SJSA1 (cell line): ENCODE measurements around the gene ATP5PO. TPM values are rescaled to one million over a fixed set of nuclear protein-coding genes. Genes with fewer than 3 reads are reported as not detected.
"Not testable (repeated sequence)": the region's sequence is repeated elsewhere in the genome, so short reads cannot be mapped to it uniquely, and the experiment has no call there.

ENCODE experiments used
- DNase-seq, 2 experiments: peaks; one replicate each; pipeline ENCODE4 v3.0.0-alpha.2; 2015 to 2020; ENCODE audit warnings: low spot score in 2 of 2, low read depth in 1 of 2
- H3K27ac ChIP-seq: fragments of 250-450 bp; sonication (Bioruptor Pico); 2 replicates; pipeline ENCODE4 v1.5.1; 2020; ENCODE audit warnings: mild to moderate bottlenecking, moderate library complexity
- H3K27me3 ChIP-seq: fragments of 250-450 bp; sonication (Bioruptor Pico); replicated peaks from 2 replicates; pipeline ENCODE4 v1.5.1; 2020; ENCODE audit warnings: mild to moderate bottlenecking, moderate library complexity
- H3K36me3 ChIP-seq: fragments of 250-450 bp; sonication (Bioruptor Pico); 2 replicates; pipeline ENCODE4 v1.5.1; 2020; ENCODE audit warnings: mild to moderate bottlenecking
- H3K4me1 ChIP-seq: fragments of 250-450 bp; sonication (Bioruptor Pico); replicated peaks from 2 replicates; pipeline ENCODE4 v1.6.1; 2021; ENCODE audit warnings: mild to moderate bottlenecking
- H3K4me3 ChIP-seq: fragments of 250-450 bp; sonication (Bioruptor Pico); 2 replicates; pipeline ENCODE4 v1.5.1; 2020; ENCODE audit warnings: mild to moderate bottlenecking
- H3K9me3 ChIP-seq: fragments of 250-450 bp; sonication (Bioruptor Pico); replicated peaks from 2 replicates; pipeline ENCODE4 v1.5.1; 2020; ENCODE audit warnings: mild to moderate bottlenecking
- total RNA-seq: library from RNA; depleted of rRNA; stranded (reverse); fragments of >200 nt; shearing (Covaris generic); gene quantifications from 2 replicates; pipeline ENCODE4 v1.2.3, GENCODE V29; 2014; rRNA removed

Gene ATP5PO
- total RNA-seq, 1 experiment from 2014 or later = 326 TPM

- no peak overlapping the region for H3K27ac ChIP-seq
- no peak overlapping the region for H3K4me3 ChIP-seq
- no peaks in the 10 kb centered on the region for H3K4me1 ChIP-seq
- DNase-seq = no peak
- H3K36me3 ChIP-seq = no peaks in the 10 kb centered on the region
- H3K9me3 ChIP-seq = no peaks in the 10 kb centered on the region
- no peaks in the 10 kb centered on the region for H3K27me3 ChIP-seq
These were observed 51.5 kb downstream of the ATP5PO start for GRCh38 chr21:33864150-33864549.

GRCh38 chr21:33863191-33863590, 52.4 kb downstream of the ATP5PO start:
- H3K27ac ChIP-seq, H3K4me1 ChIP-seq, H3K4me3 ChIP-seq, H3K9me3 ChIP-seq, H3K36me3 ChIP-seq, H3K27me3 ChIP-seq, DNase-seq: not testable (repeated sequence)

- DNase-seq = no peak
- no peak overlapping the region for H3K4me3 ChIP-seq
- no peaks in the 10 kb centered on the region for H3K4me1 ChIP-seq
- no peaks in the 10 kb centered on the region for H3K27me3 ChIP-seq
- no peaks in the 10 kb centered on the region for H3K36me3 ChIP-seq
- H3K9me3 ChIP-seq = no peaks in the 10 kb centered on the region
- H3K27ac ChIP-seq = no peak overlapping the region
These were observed 54.5 kb downstream of the ATP5PO start for GRCh38 chr21:33861125-33861524.

- Histone ChIP-seq H3K4me1 (no peaks in the 10 kb centered on the region), H3K9me3 (no peaks in the 10 kb centered on the region), H3K27ac (no peak overlapping the region), H3K36me3 (no peaks in the 10 kb centered on the region), H3K4me3 (no peak overlapping the region), H3K27me3 (no peaks in the 10 kb centered on the region)
- DNase-seq = no peak
These were observed 55.2 kb downstream of the ATP5PO start for GRCh38 chr21:33860332-33860879.

DNA sequence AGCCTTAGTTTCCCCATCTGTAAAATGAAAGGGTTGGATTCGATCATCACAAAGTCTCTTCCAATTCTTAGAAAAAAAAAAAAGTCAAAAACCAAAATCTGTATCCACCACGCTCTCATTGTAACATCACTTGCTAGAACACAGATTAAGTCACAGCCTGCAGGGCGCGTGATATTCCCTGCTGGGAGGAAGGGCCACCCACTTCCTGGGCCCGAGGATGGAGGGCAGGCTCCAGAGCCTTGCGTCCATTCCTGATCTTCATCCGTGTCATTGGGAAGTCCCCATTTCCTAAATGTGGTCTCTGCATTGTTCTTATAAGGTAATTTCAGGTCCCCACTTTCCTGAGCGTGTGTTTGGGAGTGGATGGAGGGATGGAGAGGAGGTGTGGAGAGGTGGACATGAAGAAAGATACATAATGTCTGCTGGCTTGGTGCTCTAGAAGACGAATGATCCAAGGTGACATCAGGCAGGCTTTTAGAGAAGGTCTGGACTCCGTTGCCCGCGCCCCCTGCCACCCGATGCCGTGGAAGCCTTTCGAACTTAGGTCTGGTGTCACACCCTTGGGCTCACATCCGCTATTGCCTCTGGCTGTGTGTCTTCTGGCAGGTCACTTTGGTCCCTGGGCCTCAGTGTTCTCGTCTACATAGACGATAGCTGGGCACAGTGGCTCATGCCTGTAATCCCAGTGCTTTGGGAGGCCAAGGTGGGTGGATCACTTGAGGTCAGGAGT, 56.1 kb downstream of the ATP5PO start:
- H3K4me1 ChIP-seq = peaks cover 6% of the 10 kb centered on the region
- H3K4me3 ChIP-seq = no peak overlapping the region
- no peak overlapping the region for H3K27ac ChIP-seq
- H3K27me3 ChIP-seq = no peaks in the 10 kb centered on the region
- no peak for DNase-seq
- no peaks in the 10 kb centered on the region for H3K9me3 ChIP-seq
- H3K36me3 ChIP-seq = no peaks in the 10 kb centered on the region

GRCh38 chr21:33858667-33859372, 56.8 kb downstream of the ATP5PO start:
- Histone ChIP-seq H3K4me3 (no peak overlapping the region), H3K27me3 (no peaks in the 10 kb centered on the region), H3K9me3 (no peaks in the 10 kb centered on the region), H3K4me1 (peaks cover 7% of the 10 kb centered on the region), H3K36me3 (no peaks in the 10 kb centered on the region), H3K27ac (no peak overlapping the region)
- no peak for DNase-seq

- Histone ChIP-seq H3K27ac (no peak overlapping the region), H3K4me1 (peaks cover 7% of the 10 kb centered on the region), H3K36me3 (no peaks in the 10 kb centered on the region), H3K4me3 (no peak overlapping the region), H3K27me3 (no peaks in the 10 kb centered on the region), H3K9me3 (no peaks in the 10 kb centered on the region)
- no peak for DNase-seq
These were observed 57.5 kb downstream of the ATP5PO start for GRCh38 chr21:33857846-33858666.

DNA sequence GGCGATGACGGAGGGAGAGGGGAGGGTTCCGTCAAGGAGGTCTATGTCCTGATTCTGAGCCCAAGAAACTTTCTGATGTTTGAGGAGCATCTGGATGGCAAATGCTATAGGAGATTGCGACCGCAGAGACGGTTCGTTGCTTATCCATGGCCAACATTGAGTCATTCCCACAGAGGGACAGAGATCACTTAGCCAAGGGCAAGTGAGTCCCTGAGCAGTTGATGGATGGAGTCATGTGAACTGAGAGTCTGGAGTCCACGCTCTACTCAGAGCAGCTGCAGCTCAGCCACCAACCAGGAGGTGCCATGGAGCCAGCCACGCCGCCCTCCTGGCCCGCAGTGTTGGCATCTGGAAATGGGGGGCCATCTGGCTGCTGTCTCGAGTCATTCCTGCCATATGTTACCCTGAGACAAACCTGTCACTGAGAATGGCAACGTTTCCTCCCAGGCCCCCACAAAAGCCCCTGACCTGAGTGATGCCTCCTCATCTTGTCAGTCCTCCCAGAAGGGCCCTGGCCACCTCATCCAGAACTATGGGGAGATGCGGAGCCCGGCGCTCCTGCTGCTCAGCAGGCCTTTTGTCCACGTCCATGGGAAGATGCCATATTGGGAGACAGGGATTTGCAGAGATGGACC, 58.6 kb downstream of the ATP5PO start:
- no peaks in the 10 kb centered on the region for H3K9me3 ChIP-seq
- no peaks in the 10 kb centered on the region for H3K36me3 ChIP-seq

GRCh38 chr21:33855190-33855589, 60.4 kb downstream of the ATP5PO start:
- DNase-seq = no peak
- Histone ChIP-seq H3K4me3 (no peak overlapping the region), H3K27me3 (no peaks in the 10 kb centered on the region), H3K9me3 (no peaks in the 10 kb centered on the region), H3K4me1 (peaks cover 7% of the 10 kb centered on the region), H3K27ac (no peak overlapping the region), H3K36me3 (no peaks in the 10 kb centered on the region)

More for the DNA sequence above, 58.6 kb downstream of the ATP5PO start:
- DNase-seq = no peak
- Histone ChIP-seq H3K27me3 (no peaks in the 10 kb centered on the region), H3K4me1 (peaks cover 7% of the 10 kb centered on the region), H3K4me3 (no peak overlapping the region), H3K27ac (no peak overlapping the region)

DNA sequence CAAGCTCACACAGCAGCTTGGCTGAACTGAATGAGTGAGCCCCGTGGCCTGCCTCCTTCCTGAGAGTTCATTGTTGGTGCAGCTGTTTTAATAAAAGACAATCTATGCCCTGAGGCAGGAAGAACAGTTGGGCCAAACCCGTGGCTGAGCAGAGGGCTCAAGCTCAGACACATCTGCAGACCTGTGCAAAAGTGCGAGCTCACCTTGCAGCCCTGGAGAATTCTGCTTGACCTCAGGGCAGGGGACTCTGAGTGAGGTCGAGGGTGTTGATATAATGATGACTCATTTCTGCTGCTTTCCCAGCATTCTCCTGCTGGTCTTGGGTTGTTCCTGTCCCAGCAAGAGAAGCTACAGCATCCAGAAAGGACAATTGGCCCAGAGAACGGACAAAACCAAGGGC, 61.0 kb downstream of the ATP5PO start:
- Histone ChIP-seq H3K9me3 (no peaks in the 10 kb centered on the region), H3K4me3 (no peak overlapping the region), H3K4me1 (peaks cover 7% of the 10 kb centered on the region), H3K27ac (no peak overlapping the region), H3K27me3 (no peaks in the 10 kb centered on the region), H3K36me3 (no peaks in the 10 kb centered on the region)
- DNase-seq = no peak

Other genes starting within 250 kb of the ATP5PO start
- 23.6 and 40.9 TPM in 2 replicates for gene MRPS6, start 157.8 kb upstream of the ATP5PO start, total RNA-seq
- gene SLC5A3, start 157.8 kb upstream of the ATP5PO start, total RNA-seq = 11.7 and 15.1 TPM in 2 replicates